Mesothelial cell of epicardium (in vitro differentiated cells): ENCODE measurements around the gene MYO1E. TPM values are rescaled to one million over a fixed set of nuclear protein-coding genes. Genes with fewer than 3 reads are reported as not detected.
A peak's percentile ranks its signal among the peaks of the same experiment; 100 is the strongest.

Experiments
- DNase-seq, 2 experiments: peaks; one replicate each; pipeline ENCODE4 v3.0.0; 2021; ENCODE audit warnings: low spot score in 2 of 2; ENCODE audit not compliant: unreplicated experiment in 2 of 2
- H3K27ac Mint-ChIP-seq: 2 replicates; pipeline ENCODE4 v1.8.0; 2021; ENCODE audit warnings: mixed read lengths
- H3K27me3 Mint-ChIP-seq: 2 replicates; pipeline ENCODE4 v1.8.0; 2021; ENCODE audit warnings: low read depth, mixed read lengths
- H3K36me3 Mint-ChIP-seq: 2 replicates; pipeline ENCODE4 v1.8.0; 2021; ENCODE audit warnings: mixed read lengths
- H3K4me1 Mint-ChIP-seq: 2 replicates; pipeline ENCODE4 v1.8.0; 2021; ENCODE audit warnings: mixed read lengths
- H3K4me3 Mint-ChIP-seq: 2 replicates; pipeline ENCODE4 v1.8.0; 2021; ENCODE audit warnings: mild to moderate bottlenecking, moderate library complexity, mixed read lengths
- H3K9me3 Mint-ChIP-seq: 2 replicates; pipeline ENCODE4 v1.8.0; 2021; ENCODE audit warnings: mixed read lengths
- total RNA-seq: library from RNA; stranded (reverse); gene quantifications from 3 replicates; pipeline ENCODE4 v1.2.1, GENCODE V29; 2021
- TF ChIP-seq, protein P1 (sequence below): fragments of 200-600 bp; sonication (generic); IDR thresholded peaks from one replicate; pipeline ENCODE4 v1.5.0; 2021; ENCODE audit warnings: antibody characterized with exemption; ENCODE audit not compliant: unreplicated experiment

Gene MYO1E
- total RNA-seq, 1 donor from 2014 or later, result 54.2 TPM

DNA sequence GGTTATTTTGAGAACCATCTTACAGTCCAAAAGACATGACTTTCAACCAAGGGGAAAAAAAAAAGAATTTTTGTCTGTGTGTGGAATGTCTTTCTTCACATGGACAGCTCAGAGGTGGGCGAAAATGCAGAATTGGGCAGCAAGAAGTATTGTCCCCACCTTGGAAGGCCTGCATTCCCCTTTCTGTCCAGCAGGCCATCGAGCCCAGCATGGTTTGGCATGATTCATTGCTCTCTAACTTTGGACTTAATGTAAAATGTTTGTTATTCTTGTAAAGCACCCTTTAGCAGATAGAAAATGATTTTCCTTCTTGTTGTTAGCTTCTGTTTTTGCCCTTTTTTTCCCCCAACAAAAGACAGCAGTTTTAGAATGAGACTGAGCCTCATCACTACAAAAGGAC, 12.4 kb downstream of the MYO1E start:
- no peak overlapping the region for H3K27ac Mint-ChIP-seq
- H3K27me3 Mint-ChIP-seq, result peaks cover 13% of the 10 kb centered on the region
- no peak for DNase-seq
- H3K4me3 Mint-ChIP-seq, result no peak overlapping the region
- H3K9me3 Mint-ChIP-seq, result no peaks in the 10 kb centered on the region
- H3K4me1 Mint-ChIP-seq, result peaks cover under 1% of the 10 kb centered on the region
- H3K36me3 Mint-ChIP-seq, result peaks cover 7% of the 10 kb centered on the region
- TF ChIP-seq, protein P1, sequence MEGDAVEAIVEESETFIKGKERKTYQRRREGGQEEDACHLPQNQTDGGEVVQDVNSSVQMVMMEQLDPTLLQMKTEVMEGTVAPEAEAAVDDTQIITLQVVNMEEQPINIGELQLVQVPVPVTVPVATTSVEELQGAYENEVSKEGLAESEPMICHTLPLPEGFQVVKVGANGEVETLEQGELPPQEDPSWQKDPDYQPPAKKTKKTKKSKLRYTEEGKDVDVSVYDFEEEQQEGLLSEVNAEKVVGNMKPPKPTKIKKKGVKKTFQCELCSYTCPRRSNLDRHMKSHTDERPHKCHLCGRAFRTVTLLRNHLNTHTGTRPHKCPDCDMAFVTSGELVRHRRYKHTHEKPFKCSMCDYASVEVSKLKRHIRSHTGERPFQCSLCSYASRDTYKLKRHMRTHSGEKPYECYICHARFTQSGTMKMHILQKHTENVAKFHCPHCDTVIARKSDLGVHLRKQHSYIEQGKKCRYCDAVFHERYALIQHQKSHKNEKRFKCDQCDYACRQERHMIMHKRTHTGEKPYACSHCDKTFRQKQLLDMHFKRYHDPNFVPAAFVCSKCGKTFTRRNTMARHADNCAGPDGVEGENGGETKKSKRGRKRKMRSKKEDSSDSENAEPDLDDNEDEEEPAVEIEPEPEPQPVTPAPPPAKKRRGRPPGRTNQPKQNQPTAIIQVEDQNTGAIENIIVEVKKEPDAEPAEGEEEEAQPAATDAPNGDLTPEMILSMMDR, result peak; percentile 41

DNA sequence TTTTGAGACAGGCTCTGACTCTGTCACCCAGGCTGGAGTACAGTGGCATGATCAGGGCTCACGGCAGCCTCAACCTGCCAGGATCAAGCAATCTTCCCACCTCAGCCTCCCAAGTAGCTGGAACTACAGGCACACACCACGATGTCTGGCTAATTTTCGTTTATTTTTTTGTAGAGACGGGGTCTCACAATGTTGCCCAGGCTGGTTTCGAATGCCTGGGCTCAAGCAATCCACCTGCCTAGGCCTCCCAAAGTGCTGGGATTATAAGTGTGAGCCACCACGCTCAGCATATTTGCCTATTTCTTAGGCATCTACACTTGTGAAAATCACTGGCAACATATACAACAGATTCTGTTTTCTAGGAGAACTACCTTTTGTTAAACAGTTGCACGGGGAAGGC, 16.9 kb downstream of the MYO1E start:
- Mint-ChIP-seq H3K4me3 (no peak overlapping the region), H3K36me3 (peaks cover 7% of the 10 kb centered on the region), H3K4me1 (peaks cover 15% of the 10 kb centered on the region), H3K27ac (no peak overlapping the region), H3K9me3 (no peaks in the 10 kb centered on the region), H3K27me3 (peaks cover 23% of the 10 kb centered on the region)
- no peak for DNase-seq
- TF ChIP-seq, protein P1, result no peak

DNA sequence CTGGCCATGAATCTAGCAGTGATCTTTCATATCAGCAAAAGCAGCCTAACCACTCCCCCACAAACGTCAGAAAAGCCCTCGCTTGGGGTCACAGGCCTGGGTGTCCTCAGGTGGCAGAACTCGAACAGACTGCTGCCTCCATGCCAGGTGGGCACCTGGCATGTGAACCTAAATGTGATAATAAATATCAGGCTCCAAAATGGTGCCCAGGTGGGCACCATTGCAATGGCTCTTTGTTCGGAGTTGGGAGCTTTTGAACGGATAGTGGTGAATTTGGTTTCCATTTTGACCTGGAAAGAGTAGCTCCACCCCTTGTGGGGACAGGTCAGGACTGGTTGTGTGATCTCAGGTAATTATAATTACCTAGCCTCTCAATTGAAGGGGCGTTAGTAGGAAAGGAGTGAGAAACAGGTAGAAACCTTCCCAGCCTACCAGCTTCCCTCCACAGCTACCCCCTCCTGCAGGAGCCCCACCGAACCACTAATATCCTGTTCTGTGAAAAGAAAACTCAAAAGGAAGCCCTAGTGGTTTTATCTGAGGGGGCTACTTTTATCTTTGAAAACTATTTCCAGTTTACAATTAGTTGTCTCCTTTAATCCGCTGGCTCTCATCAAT, 18.1 kb downstream of the MYO1E start:
- TF ChIP-seq, protein P1, result no peak
- no peak overlapping the region for H3K27ac Mint-ChIP-seq
- no peak for DNase-seq

DNA sequence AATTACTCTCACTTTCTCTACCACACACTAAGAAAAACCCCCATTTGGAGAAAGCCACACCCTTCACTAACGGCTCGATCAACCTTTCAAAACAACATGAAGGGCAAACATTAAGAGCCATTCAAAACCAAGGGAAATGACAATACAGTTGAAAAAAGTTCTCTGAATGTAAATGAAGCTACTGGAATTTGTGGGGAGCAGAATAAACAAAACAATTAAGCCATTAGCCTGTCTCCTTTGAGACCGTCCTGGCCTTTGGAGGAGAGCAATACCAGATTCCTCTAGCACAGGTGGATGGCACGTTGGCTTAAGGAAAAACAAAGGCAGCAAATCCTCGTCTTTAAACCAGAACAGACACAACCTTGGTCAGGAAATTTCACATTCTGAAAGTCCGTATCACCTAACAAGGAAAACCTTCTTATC, 18.7 kb downstream of the MYO1E start:
- Mint-ChIP-seq H3K4me3 (no peak overlapping the region), H3K27ac (peak overlapping the region; percentile 54), H3K4me1 (peaks cover 22% of the 10 kb centered on the region), H3K9me3 (no peaks in the 10 kb centered on the region), H3K27me3 (peaks cover 23% of the 10 kb centered on the region), H3K36me3 (peaks cover 7% of the 10 kb centered on the region)
- TF ChIP-seq, protein P1, result no peak
- DNase-seq, result no peak

More for the DNA sequence above, 18.1 kb downstream of the MYO1E start:
- H3K9me3 Mint-ChIP-seq, result no peaks in the 10 kb centered on the region
- peaks cover 7% of the 10 kb centered on the region for H3K36me3 Mint-ChIP-seq
- H3K4me3 Mint-ChIP-seq, result no peak overlapping the region
- H3K4me1 Mint-ChIP-seq, result peaks cover 21% of the 10 kb centered on the region
- H3K27me3 Mint-ChIP-seq, result peaks cover 23% of the 10 kb centered on the region

DNA sequence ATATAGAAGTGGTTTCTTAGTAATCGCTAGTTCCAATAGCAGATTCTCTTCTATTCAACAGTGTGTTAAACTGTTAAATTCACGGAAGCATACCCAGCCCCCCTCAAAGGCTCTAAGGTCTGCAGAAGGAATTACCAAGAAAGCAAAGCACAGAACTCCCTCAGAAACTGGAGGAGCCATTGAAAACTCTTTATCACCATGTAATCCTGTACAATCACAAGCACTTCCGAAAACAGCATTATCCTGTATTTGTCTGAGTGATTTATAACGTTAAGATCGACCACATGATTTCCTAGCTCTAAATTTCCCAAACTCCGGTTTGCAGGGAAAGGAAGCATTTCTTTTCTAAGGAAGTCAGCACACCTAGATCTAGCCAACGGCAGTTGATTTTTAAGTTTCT, 20.0 kb downstream of the MYO1E start:
- Mint-ChIP-seq H3K36me3 (peaks cover 4% of the 10 kb centered on the region), H3K4me3 (no peak overlapping the region), H3K27ac (no peak overlapping the region), H3K27me3 (peaks cover 23% of the 10 kb centered on the region), H3K4me1 (peaks cover 22% of the 10 kb centered on the region), H3K9me3 (no peaks in the 10 kb centered on the region)
- no peak for DNase-seq
- TF ChIP-seq, protein P1, result no peak
